ENCODE results near the gene TWIST2.

The TWIST2 gene

DNA sequence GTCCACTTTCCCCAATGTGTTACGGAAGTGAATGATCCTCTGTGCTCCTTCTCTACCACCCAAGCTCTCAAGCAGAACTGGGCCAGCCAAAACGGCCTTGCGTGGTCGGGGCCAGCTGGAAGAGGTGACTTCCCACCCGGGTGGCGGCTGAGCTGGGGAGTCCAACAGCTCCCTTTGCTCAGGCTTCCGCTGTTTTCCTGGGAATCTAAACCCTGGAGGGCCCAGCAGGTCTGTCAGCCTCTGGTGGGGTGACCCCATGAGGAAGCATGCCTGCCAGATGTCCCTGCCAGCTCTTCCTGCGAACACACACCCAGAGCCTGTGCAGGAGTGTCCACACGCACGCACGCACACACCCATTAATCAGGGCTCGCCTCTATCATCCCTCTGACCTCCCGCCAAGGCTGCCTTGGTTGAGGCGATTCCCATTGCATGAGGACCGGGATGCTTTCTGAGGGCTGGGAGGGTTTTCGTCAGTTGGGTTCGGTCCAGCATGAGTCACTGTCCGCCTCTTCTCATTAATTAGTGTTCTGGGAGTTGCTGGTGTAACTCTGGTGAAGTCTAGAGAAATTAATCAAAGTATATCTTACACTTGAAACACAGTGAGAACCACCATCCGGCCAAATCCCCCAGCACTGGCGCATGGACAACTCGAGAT, 90.6 kb downstream of the TWIST2 start:
- no peak for DNase-seq (ENCODE audit: low read depth in 2 of 2)

DNA sequence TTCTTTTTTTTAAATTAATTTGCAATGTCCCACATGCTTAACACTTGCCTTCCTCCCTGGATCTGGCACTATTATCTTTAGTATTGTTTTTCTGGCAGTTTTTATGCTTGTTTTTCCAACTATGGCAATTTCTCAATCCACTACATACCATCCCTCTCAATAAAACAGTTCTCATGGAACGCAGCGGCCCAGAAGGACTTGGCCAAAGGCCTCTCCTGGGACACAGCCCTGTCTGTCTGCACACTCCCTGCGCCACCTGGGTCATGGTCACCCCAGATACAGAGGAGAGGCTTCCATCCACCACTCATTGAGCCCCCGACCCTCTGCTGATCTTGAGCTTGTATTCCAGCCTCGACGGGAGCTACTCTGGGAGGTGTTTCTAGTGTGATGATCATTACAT, 91.2 kb downstream of the TWIST2 start:
- DNase-seq (ENCODE audit: low read depth in 2 of 2), result no peak

DNA sequence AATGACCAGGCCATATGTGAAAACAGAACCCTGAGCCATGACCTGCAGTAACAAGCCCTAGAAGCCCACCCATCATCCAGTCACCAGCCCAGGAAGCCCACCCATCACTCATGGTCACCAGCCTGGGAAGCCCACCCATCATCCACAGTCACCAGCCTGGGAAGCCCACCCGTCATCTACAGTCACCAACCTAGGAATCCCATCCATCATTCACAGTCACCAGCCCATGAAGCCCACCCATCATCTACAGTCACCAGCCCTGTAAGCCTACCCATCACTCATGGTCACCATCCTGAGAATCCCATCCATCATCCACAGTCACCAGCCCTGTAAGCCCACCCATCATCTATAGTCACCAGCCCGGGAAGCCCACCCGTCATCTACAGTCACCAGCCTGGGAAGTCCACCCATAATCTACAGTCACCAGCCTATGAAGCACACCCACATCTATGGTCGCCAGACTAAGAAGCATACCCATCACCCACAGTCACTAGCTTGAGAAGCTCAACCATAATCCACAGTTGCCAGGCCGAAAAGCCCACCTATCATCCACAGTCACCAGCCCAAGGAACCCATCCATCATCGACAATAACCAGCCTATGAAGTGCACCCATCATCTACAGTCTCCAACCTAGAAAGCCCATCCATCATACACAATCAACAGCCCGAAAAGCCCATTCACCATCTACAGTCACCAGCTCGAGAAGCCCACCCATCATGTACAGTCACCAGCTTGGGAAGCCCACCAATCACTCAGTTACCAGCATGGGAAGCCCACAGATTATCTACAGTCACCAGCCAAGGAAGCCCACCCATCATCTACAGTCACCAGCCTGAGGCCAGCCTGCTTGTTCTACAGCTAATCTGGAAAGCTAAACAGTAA, 91.9 kb downstream of the TWIST2 start:
- no peak for DNase-seq (ENCODE audit: low read depth in 2 of 2)

DNA sequence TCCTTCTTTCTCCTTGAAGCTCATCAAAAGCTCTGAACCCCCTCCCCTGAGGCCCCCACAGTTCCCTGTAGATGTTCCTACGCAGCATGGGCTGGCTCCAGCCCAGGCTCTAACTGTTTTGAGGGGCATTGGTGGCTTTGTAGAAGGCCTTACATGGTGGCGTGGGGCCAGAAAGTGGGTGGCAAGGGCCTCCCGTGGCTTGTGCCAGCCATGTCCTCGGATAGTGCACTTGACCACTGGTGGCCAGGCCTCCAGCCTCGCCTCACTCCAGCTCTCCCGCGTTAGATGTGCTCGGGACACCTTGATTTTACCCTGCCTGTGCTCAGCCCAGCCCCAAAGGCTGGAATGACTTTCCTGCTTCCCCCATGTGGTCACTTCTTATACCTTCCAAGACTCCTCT, 92.9 kb downstream of the TWIST2 start:
- no peak for DNase-seq (ENCODE audit: low read depth in 2 of 2)

DNA sequence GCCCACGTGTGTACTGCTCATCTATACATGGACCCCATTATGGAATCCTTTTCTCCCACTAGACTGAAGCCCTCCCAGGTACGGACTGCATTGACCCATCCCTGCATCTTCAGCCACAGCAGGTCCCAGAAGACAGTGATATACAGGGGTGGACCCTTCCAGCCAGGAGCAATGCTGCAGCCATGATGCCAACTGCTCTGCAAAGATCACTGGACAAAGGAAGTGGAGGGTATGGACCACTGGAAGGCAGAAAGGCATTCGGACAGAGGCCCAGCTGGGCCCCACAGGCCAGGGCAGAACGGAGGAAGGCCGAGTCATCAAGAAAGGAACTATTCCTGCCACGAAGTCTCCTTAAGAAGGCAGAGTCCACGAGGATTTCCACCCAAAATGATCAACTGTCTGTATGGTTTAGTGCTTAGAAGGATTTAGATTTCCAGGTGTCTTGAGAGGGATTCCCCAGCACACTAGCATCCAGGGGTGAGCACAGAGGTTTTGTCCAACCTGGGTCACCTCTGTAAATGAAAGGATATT, 93.4 kb downstream of the TWIST2 start:
- DNase-seq (ENCODE audit: low read depth in 2 of 2), result no peak

GRCh38 chr2:238942080-238942725, 94.3 kb downstream of the TWIST2 start:
- no peak for DNase-seq (ENCODE audit: low read depth in 2 of 2)

DNA sequence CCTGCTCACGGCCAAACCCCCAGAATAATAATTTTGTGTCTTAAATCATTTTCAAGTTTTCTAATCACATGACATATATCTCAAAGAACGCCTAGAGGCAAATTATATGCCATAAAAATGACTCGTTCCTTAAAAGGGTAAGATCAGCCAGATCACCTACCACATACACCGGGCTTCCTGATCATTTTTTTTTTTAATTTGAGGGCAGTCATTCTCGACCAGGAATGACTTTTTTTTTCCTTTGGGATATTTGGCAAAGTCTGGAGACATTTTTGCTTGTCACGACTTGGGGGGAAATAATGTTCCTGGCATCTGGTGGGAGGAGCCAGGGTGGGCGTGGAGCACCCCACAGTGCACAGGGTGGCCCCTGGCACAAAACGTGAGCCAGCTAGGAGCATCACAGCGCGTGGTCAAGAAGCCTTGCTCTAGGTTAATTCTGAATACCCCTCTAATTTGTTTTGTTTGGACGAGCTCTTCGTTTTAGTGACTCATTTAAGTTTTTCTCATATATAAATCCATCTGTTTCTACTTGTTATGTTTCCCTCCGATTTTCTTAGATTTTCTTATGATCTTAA, 94.9 kb downstream of the TWIST2 start:
- DNase-seq (ENCODE audit: low read depth in 2 of 2), result no peak

- no peak for DNase-seq (ENCODE audit: low read depth in 2 of 2)
These were observed 95.6 kb downstream of the TWIST2 start for GRCh38 chr2:238943338-238944067.

DNA sequence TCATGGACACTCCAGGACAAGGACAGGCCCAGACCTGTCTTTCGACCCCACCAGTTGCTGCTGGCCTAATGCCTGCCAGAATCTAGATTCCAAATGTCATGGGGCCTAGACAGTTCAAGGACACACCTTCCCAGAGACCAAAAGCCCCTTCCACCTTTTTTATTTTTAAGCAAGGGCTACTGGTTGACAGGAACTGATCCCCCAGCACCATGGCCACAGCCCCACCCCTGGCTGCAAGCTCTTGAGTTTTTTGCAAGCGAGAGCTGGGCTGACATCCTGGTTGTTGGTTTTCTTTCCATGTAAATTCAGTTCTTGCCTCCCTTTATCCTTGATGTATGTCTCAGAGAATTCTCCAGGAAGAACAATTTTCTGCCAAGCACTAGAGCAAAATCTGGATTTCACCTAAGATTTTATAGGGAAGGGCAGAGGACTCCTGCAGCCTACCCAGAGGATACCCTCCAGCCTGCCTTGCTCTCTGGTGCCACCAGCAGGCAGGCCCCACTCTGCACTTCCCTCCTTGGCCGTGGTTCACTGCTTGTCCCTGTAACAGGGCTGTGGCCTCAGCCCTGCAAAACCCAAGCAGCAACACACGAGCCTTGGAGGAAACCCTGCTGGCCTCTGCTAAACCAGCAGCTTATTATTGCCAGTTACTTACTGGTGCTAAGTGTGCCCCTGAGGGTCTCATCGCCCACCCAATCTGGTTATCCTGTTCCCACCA, 97.7 kb downstream of the TWIST2 start:
- no peak for DNase-seq (ENCODE audit: low read depth in 2 of 2)

DNA sequence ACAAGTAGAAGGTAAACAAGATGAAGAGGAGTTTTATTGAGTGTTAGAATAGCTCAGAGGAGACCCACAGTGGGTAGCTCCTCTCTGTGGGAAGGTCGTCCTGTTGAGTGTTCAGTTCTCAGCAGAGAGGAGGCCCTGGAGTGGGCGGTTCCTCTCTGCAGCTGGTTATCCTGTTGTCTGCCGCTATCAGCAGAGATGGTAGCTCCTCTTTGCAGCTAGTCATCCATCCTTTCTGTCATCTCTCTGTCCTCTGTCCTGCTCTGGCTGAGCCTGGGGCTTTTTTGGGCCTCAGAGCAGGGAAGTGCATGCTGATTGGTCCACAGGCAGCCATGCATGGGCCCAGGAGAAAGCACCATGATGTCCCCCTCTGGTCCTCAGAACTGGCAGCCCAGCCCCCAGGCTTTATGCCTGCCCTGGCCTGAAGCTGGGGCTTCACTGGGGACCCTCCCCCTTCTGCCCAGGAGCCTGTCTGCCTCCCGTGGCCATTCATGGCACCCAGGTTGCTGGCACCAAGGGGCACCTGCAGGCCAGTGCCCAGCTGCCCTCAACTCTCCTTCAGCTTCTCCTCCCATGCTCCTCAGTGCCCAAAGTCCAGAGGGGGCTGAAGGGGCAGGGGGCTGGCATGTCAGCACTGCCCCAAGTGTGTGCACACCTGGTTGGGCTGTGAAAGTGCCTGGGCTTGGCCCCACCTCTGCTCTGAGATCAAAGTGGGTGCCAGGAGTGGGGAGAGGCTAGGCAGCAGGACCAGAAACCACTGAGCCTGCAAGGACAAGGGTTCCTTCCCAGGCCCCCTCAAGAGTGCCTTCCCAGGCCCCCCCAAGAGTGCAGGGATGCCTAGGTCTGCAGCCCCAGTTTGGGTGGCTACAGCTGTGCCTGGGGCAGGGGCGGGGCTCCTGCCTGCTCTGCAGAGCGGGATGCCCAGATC, 98.7 kb downstream of the TWIST2 start:
- no peak for DNase-seq (ENCODE audit: low read depth in 2 of 2)

DNA sequence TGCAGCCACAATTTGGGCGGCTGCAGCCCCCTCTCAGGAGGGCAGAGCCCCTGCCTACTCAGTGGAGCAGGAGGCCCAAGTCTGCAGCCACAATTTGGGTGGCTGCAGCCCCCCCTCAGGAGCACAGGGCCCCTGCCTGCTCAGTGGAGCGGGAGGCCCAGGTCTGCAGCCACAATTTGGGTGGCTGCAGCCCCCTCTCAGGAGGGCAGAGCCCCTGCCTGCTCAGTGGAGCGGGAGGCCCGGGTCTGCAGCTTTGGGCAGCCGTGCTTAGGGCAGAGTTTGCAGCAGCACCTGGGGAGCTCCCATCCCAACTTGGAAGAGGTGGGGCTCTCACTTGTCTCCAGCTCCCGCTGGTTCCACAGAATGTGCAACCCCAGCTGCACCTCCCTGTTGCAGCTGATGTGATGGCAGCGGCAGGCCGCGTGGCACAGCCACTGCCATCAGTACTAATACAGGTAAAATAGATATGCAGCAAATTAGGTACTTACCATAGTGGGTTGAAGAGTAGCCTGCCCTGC, 99.4 kb downstream of the TWIST2 start:
- DNase-seq (ENCODE audit: low read depth in 2 of 2), result no peak

DNA sequence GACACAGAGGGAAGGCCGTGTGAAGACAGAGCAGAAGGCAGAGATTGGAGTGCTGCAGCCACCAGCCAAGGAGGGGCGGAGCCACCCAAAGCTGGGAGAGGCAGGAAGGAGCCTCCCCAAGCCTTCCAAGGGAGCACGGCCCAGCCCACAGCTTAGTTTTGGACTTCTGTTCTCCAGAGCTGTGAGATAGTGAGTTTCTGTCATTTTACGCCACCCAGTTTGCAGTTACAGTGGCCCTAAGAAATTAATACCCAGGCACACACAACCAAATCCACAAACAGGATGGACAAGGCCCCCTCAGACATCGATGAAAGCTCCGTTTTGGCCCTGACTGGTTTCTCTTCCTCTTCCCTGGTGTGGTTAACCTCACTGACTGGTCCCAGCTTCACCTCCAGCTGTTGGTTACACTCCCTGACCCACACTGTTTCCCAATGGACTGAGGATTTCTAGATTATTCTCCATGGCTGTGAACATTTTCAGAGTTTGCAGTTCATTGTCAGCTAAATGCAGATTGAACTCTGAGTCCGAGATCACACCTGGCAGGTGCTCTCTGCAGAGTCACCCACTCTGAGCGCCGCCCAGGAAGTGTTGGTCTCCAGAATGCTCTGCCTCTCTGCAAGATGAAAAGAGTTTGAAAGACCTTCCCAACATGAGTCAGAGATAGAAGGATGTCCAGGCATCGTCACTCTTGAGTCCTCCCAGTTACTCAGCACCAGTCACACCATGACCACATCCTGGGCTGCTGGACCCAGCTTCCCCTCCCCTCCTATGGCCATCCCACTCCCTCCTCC, 100.2 kb downstream of the TWIST2 start:
- no peak for DNase-seq (ENCODE audit: low read depth in 2 of 2)

DNA sequence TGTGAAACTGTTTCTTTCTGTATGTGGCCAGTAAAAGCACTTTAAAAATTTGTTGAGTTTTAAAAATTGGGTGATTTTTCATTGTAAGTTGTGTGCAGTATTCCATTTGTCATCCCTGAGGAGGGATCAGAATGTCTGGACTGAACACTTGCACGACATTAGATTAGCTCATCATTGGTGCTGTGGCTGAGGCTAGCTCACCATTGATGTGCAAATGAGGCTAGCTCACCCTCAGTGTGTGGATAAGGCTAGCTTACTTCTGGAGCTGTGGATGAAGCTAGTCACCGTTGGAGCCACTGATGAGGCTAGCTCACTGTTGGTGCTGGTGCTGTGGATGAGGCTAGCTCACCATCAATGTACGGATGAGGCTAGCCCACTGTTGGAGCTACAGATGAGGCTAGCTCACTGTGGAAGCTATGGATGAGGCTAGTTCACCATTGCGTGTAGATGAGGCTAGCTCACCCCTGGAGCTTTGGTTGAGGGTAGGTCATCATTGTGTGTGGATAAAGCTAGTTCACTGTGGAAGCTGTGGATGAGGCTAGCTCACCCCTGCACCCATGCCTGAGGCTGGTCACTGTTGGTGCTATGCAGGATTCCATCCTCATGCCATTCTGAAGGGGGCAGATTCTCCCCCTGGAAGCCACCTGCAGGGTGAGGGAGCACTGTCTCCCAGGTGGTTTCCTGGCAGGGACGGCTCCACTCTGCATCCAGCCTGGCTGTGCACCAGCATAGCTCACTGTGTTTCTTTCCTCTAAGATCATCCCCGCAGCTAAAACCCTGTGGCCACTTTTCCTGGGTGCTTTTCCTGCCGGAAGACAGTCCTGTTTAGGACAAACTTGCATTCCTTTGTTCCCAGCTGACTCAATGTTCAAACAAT, 101.1 kb downstream of the TWIST2 start:
- DNase-seq (ENCODE audit: low read depth in 2 of 2), result no peak

DNA sequence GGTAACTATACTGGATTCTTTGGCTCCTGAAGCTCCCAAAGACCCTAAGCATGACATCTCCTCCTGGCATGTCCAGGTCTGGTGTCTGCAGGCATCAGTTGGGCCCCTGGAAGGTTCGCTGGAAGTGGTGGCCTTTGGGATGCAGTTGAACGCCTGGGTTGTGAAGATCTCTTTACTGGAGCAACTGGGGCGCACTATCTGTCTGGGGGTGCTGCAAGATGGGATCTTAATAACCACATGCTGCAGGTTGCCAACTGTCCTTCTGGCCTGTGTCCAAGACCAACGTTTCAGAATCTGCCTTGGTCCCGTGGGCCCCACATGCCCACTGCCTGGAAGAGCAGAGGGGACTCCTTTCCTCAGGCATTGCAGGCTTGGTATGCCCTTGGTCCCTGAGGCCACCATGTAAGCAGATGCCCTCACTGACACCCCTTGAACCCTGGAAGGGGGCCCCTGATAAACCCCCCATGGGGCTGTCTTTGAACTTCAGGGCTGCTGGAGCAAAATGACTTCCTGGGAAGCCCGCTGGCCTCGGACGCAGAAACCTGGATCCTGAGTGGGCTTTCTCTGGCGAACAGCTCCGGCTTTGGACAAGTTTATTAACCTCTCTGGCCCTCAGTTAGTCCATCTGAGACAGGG, 101.9 kb downstream of the TWIST2 start:
- DNase-seq (ENCODE audit: low read depth in 2 of 2), result no peak

- no peak for DNase-seq (ENCODE audit: low read depth in 2 of 2)
These were observed 102.7 kb downstream of the TWIST2 start for GRCh38 chr2:238950551-238950950.

- no peak for DNase-seq (ENCODE audit: low read depth in 2 of 2)
These were observed 104.5 kb downstream of the TWIST2 start for GRCh38 chr2:238952261-238952919.
